ENCODE data around the gene UBAC2. TPM values are rescaled to one million over a fixed set of nuclear protein-coding genes. Genes with fewer than 3 reads are reported as not detected.
A peak's percentile ranks its signal among the peaks of the same experiment; 100 is the strongest.

Gene UBAC2
- total RNA-seq, 4 donors from 2014 or later, result 67.3 to 111 (median 93.8) TPM

DNA sequence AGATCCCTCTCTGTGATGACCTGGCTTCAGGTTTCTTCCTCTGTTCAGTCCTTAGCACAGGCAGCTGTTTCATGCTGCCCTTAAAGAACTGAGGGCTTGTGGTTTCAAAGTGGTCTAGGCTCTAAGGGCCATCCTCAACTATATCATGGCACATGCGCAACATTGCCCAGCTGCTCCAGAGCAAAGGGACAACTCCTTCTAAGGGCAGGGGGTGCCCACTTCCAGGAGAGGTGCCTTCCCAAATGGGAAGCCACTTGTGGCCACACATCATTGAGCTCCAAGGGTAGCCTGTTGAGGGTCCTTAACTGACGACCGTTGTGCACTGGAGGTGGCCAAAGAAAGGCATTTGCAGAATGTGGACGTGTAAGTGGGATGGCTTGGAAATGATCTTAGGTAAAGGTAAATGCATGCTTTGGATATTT lies 99.3 kb downstream of the UBAC2 start:
- 88% methylated on average over 4 of the region's 4 CpGs for WGBS
- H3K36me3 ChIP-seq, result peaks cover 2% of the 10 kb centered on the region
- DNase-seq (ENCODE audit: low spot score in 2 of 2), result no peak
- no peak overlapping the region for H3K27ac ChIP-seq
- no peak for TF ChIP-seq EP300 (IDR thresholded peaks at IDR 0.05)
- TF ChIP-seq POLR2AphosphoS5 (IDR thresholded peaks at IDR 0.05), result no peak
- TF ChIP-seq, protein P1, sequence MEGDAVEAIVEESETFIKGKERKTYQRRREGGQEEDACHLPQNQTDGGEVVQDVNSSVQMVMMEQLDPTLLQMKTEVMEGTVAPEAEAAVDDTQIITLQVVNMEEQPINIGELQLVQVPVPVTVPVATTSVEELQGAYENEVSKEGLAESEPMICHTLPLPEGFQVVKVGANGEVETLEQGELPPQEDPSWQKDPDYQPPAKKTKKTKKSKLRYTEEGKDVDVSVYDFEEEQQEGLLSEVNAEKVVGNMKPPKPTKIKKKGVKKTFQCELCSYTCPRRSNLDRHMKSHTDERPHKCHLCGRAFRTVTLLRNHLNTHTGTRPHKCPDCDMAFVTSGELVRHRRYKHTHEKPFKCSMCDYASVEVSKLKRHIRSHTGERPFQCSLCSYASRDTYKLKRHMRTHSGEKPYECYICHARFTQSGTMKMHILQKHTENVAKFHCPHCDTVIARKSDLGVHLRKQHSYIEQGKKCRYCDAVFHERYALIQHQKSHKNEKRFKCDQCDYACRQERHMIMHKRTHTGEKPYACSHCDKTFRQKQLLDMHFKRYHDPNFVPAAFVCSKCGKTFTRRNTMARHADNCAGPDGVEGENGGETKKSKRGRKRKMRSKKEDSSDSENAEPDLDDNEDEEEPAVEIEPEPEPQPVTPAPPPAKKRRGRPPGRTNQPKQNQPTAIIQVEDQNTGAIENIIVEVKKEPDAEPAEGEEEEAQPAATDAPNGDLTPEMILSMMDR (IDR thresholded peaks at IDR 0.05), result no peak
- no peaks in the 10 kb centered on the region for H3K9me3 ChIP-seq
- H3K4me3 ChIP-seq, result no peak overlapping the region
- H3K4me1 ChIP-seq, result no peaks in the 10 kb centered on the region
- H3K27me3 ChIP-seq, result no peaks in the 10 kb centered on the region

DNA sequence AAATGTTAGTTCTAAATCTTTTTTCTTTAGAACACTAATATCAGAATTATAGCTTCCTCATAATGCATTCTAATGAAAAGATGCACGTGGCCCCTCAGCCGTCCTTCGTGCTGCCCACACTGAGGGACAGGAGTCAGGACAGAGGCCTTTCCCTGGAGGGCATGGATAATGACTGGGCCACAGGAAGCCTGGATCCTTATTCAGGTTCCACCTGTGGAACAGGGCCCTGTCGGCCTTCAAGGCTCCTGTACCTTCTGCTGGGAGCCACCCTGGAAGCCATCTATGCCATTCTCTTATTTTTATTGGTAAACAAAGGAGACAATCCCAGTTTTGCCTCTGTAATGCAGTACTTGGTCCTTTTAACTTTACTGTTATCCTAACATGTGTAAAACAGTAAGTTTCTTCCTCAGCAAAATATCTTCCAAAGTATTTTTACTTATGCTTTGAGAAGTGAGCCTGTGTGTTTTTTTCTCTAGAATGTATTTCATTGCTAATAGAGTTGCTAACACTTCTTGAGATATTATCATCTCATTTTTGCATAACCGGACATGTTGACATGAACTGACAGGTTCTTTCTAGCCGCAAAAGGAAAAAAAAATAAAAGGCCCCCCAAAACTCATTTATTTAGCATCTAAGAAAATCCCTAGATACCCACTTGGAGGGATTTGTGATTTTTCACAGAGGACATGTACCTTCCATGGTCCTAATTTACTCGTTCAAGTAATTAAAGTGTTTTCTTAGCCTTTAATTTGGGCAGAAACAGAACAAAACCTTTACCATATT lies 100.6 kb downstream of the UBAC2 start:
- H3K36me3 ChIP-seq, result peaks cover 6% of the 10 kb centered on the region
- no peak for DNase-seq (ENCODE audit: low spot score in 2 of 2)
- no peaks in the 10 kb centered on the region for H3K4me1 ChIP-seq
- no peaks in the 10 kb centered on the region for H3K9me3 ChIP-seq
- no peak overlapping the region for H3K4me3 ChIP-seq
- no peak overlapping the region for H3K27ac ChIP-seq
- H3K27me3 ChIP-seq, result no peaks in the 10 kb centered on the region
- TF ChIP-seq EP300 (IDR thresholded peaks at IDR 0.05) (no peak), POLR2A (IDR thresholded peaks at IDR 0.05) (no peak), POLR2AphosphoS5 (IDR thresholded peaks at IDR 0.05) (no peak)
- TF ChIP-seq, protein P1 (IDR thresholded peaks at IDR 0.05), result no peak
- WGBS, result 75% methylated on average over 7 of the region's 7 CpGs

DNA sequence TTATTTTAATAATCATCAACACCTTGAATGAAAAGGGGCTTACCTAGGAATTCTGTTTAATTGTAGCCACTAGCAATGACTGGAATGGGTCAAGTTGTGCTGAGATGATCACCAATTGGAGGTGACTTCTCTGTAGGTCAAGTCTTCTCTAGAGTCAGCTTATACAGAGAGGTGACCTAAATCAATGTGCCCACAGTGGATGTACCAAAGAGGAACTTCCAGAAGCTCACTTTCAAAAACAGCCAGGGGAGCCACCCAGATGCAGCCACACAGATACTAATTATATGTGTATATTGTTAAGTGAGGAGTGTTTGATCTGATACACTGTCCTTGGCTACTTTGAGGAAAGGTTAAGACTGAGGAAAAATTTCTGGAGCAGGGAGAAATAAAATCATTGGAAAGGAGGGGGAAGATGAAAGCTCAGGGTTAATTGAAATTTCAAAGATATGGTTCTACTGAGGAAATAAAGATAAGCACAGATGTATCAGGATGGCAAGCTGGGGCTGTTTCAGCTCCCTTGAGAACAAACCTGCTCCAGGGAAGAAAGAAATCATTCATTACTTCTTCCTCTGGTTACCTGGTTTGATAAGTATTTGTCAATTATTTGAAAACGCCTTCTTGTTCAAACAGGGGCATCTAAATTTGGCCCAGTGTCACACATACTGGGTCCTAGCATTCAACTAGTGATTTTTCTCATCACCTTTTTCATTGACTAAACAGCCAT lies 101.4 kb downstream of the UBAC2 start:
- no peak overlapping the region for H3K4me3 ChIP-seq
- H3K27me3 ChIP-seq, result no peaks in the 10 kb centered on the region

DNA sequence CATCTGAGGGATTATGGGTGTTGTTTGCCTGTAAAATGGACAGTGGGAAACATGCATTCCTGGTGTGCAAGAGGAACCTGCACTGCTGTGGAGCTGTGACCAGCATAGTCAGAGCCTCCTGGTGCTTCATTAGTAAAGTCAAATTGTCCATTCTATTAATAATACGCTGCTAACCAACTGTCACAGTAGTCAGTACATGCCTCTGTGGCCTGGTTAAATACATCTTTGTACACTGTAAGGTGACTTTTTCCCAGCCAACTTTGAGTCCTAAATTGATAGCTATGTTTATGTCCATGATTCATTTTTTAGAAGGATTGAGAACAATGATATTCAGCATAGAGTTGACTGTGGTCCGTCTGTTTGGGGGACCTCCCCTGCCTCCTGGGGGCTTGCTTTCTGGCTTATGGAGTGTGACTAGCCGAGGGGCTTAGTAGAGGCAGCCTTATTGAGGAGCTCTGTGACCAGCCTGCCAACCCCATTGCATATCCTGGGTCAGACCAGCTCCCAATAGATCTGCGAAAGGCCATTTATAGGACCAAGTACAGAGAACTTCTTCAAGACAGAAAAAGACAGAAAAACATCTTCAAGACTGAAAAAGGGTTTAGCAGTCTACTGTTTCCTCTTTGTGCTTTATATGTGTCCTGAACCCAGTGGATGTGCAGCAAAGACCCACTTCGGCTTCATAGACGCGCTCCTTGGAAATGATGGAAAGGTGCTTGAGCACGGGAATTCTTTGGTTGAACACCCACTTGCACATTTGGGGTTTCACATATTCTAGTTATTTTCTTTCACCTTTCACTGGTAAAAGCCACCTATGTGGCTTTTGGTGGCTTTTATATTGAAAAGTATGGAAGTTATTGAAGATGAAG lies 102.2 kb downstream of the UBAC2 start:
- no peak for DNase-seq (ENCODE audit: low spot score in 2 of 2)
- TF ChIP-seq, protein P1 (IDR thresholded peaks at IDR 0.05), result no peak
- TF ChIP-seq POLR2AphosphoS5 (IDR thresholded peaks at IDR 0.05), result no peak
- no peak for TF ChIP-seq EP300 (IDR thresholded peaks at IDR 0.05)
- no peak for TF ChIP-seq POLR2A (IDR thresholded peaks at IDR 0.05)
- Histone ChIP-seq H3K27me3 (no peaks in the 10 kb centered on the region), H3K9me3 (no peaks in the 10 kb centered on the region), H3K4me1 (peaks cover 3% of the 10 kb centered on the region), H3K4me3 (no peak overlapping the region), H3K36me3 (peaks cover 6% of the 10 kb centered on the region), H3K27ac (no peak overlapping the region)
- WGBS, result 88% methylated on average over 8 of the region's 8 CpGs

More for the DNA sequence above, 101.4 kb downstream of the UBAC2 start:
- Histone ChIP-seq H3K27ac (no peak overlapping the region), H3K4me1 (no peaks in the 10 kb centered on the region), H3K36me3 (peaks cover 6% of the 10 kb centered on the region), H3K9me3 (no peaks in the 10 kb centered on the region)
- no peak for TF ChIP-seq EP300 (IDR thresholded peaks at IDR 0.05)
- no peak for TF ChIP-seq POLR2AphosphoS5 (IDR thresholded peaks at IDR 0.05)
- TF ChIP-seq POLR2A (IDR thresholded peaks at IDR 0.05), result no peak
- no peak for DNase-seq (ENCODE audit: low spot score in 2 of 2)
- WGBS, result 89% methylated on average over 1 of the region's 1 CpG

DNA sequence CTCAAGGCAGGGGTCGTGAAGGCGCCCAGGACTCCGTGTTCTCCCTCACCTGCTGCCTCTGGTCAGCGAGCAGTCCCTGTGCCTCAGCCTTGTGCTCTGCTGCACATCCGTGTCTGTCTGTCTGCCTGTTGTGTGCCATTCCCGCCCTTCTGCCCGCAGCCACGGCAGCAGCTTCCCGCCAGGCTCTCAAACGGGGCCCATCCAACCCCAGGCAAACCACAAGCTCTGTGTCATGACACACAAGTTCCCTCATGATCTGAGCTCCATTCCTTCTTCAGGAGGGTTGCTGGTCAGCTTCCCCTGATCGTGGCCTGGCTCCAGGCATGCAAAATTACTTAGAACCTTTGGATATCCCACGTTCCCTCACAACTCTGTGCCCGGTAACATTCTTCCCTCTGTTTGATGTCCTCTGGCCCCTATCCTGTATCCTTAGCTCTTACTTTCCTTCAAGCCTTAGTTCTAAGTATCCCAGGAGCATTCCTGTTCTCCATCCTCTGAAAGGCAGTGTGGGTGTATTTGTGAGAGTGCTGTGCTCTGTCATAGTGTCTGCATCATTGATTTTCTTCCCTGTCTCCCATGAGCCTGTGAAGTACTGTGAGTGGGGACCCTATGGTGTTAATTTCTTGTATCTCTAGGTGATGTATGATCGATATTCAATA lies 103.3 kb downstream of the UBAC2 start:
- DNase-seq (ENCODE audit: low spot score in 2 of 2), result no peak
- no peaks in the 10 kb centered on the region for H3K27me3 ChIP-seq
- TF ChIP-seq, protein P1 (IDR thresholded peaks at IDR 0.05), result no peak
- TF ChIP-seq POLR2A (IDR thresholded peaks at IDR 0.05), result no peak
- peaks cover 7% of the 10 kb centered on the region for H3K4me1 ChIP-seq
- peak overlapping the region; percentile 23 for H3K4me3 ChIP-seq
- no peak overlapping the region for H3K27ac ChIP-seq
- H3K36me3 ChIP-seq, result peaks cover 6% of the 10 kb centered on the region
- no peaks in the 10 kb centered on the region for H3K9me3 ChIP-seq
- WGBS, result 90% methylated on average over 14 of the region's 14 CpGs

Measured in suprapubic skin (tissue), 4 donors.